Gastrocnemius medialis (tissue), 4 donors: ENCODE measurements around the gene PDSS1.

ENCODE experiments used
- CTCF ChIP-seq, 5 experiments: fragments of 450-650 bp in 3 of 5; fragments of 200-600 bp in 2 of 5; sonication (generic) in 2 of 5; IDR thresholded peaks in 4 of 5; conservative IDR thresholded peaks in 1 of 5; 1 replicate in 4 of 5; 2 replicates in 1 of 5; pipeline ENCODE4 v1.5.1; 2016 to 2019; ENCODE audit warnings: antibody characterized with exemption in 5 of 5, mild to moderate bottlenecking in 3 of 5, moderate library complexity in 3 of 5
- POLR2A ChIP-seq, 2 donors: fragments of 450-650 bp; IDR thresholded peaks; one replicate each; pipeline ENCODE4 v1.6.1; 2017; ENCODE audit warnings: antibody characterized with exemption in 2 of 2, mild to moderate bottlenecking in 2 of 2, moderate library complexity in 2 of 2

- TF ChIP-seq POLR2A (IDR thresholded peaks at IDR 0.05) (no peak), CTCF (IDR thresholded peaks at IDR 0.05 in 4 of 5, conservative IDR thresholded peaks at IDR 0.05 in 1 of 5) (no peak)
These were observed 46.3 kb downstream of the PDSS1 start for GRCh38 chr10:26743841-26744240.
